NCI-H226 (cell line): Measurements from ENCODE around the gene AKAP13.
"Not testable (repeated sequence)": the region's sequence is repeated elsewhere in the genome, so short reads cannot be mapped to it uniquely, and the experiment has no call there.

Source experiments
- DNase-seq: peaks from one replicate; pipeline ENCODE4 v3.0.0-alpha.2; 2015

AKAP13 gene

GRCh38 chr15:85412066-85412465 is 31.7 kb downstream of the AKAP13 start:
- DNase-seq, result no peak

DNA sequence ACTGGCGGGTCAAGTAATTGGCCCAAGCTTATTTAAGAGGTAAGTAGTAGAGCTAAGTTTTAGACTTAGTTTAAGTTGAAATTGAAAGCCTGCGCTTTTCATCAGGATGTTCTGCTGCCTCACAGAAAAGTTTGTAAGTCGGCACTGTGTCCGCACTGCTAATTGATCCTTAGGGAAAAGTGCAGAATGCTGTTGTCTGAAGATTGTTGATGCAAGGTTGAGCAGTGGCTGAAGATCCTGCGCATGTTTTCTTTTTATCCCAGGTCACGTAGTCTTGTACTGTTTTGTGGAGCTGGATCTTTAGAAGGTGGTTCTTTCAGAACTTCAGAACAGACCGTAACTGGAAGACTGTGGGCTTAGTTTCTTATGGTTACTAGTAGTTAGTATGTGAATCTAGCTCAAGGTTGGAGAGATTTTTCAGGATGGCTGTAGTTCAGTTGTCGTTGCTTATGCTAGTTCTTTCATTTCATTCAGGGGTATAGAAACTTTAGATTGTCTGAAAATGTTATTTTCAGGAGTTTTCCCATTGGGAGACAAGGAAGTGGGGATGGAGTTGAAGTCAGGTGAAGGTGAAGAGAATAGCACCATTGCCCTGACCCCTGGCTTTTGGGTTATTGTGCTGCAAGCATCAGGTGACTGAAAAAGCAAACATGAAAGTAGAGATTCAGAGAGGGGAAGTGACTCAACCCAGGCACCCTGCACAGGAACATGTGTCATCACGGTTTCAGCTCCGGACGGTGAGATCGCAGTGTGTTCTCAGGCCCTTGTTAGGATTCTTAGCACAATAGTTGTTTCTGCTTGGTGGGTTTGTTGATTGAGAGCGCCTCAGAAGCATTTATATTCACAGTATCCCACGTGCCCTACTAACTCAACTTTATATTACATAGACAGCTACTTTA is 32.8 kb downstream of the AKAP13 start:
- DNase-seq, result peak; percentile 89

- no peak for DNase-seq
These were observed 33.6 kb downstream of the AKAP13 start for GRCh38 chr15:85414037-85414436.

DNA sequence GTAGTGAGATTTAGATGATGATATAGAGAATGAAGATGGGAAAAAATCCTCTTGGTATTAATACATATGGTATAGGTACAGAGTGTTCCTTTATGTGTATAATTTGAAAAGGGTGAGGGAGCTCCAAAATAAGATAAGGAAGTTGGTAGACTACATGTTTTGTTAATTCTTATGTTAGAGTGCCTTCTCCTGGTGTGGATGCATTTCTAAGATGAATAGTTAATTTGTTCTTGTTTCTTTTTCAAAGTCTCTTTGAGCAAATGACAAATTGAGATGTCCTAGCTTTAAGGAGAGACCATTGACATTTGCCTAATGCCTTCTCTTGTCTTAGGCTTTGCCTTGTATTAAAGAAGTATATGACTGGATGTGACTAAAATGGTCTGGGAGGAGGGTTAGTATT is 34.1 kb downstream of the AKAP13 start:
- no peak for DNase-seq

DNA sequence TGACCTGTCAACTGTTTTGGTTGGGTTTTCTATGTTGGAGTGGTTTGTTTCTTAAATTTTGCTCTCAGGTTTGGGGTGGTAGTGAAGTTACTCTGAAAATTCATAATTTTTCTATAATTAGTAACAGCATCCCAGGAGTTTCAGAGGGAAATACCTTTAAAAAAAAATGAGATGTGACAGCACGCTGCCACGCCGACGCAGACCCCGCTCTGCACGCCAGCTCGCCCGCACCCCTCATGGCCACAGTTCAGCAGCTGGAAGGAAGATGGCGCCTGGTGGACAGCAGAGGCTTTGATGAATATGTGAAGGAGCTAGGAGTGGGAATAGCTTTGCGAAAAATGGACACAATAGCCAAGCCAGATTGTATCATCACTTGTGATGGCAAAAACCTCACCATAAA is 34.6 kb downstream of the AKAP13 start:
- no peak for DNase-seq

DNA sequence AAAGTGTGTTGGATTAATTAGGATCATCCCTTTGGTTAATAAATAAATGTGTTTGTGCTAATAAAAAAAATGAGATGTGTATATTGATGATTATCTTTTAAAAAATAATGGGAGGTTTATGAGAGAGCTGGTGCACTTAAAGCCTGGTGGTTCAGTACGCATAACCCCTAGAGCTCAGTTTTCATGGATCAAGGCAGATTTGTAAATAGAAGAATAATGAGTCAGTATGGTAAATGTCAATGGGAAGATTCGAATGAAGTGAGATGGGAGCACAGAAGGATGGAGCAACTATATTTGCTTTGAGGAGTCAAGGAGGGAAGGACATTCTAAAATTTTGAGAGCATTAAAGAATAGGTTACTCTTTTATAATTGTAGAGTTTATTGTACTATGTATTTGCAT is 35.4 kb downstream of the AKAP13 start:
- DNase-seq, result no peak

GRCh38 chr15:85417276-85417675 is 36.9 kb downstream of the AKAP13 start:
- no peak for DNase-seq

DNA sequence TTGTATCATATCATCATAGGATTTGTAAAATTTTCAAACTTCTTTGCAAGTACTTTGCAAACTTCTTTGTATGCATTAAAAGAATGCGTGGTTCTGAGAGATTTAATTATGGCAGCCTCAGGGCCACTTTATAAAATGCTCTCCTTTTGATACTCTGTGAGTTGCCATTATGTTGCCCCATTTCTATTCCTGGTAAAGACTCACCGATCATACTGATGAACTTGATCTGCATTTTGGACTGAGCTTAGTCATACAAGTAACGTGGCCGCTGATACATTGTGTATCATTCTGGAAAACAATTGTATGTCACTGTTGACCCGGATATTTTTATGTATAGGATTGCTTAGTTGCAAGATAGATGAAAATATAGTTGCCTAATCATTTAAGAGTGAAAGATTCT is 38.8 kb downstream of the AKAP13 start:
- no peak for DNase-seq

DNA sequence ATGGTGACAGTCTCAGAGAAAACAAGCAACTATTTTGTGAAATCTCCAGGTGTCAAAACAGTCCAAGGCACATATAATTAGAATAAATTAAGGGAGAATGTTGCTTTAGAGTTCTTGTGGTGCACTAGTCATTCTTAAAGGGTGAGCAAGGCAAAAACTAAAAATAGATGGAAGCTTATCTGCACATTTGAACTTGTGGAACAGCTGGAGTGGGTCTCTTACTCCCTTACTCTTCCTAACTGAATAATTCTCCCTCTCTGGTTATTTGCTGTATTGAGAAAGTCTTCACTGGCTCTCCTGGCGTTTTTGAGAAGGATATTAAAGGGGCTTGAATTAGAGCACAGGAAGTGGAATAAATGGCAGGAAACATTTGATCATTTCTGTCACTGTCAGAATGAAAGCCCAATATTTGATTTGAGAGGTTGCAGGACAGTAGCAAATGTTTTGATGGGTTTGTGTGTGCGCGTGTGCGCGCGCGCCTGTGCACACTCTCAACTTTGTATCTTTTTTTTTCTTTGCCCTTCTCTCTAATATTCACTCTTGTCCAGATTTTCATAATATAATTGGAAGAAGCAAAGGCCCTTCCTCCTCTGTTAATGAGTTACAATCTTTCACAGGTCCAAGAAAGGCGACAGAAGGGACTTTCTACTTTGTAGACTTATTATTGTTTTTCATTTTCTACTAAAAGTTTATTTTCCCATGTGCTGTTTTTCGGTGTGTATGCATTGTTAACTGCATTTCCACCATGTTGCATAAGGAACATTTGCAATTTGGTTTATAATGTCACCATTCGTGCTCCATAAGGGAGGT is 40.9 kb downstream of the AKAP13 start:
- DNase-seq, result peak; percentile 37

GRCh38 chr15:85422607-85423006 is 42.2 kb downstream of the AKAP13 start:
- DNase-seq, result no peak

- no peak for DNase-seq
These were observed 42.9 kb downstream of the AKAP13 start for GRCh38 chr15:85423256-85423655.

DNA sequence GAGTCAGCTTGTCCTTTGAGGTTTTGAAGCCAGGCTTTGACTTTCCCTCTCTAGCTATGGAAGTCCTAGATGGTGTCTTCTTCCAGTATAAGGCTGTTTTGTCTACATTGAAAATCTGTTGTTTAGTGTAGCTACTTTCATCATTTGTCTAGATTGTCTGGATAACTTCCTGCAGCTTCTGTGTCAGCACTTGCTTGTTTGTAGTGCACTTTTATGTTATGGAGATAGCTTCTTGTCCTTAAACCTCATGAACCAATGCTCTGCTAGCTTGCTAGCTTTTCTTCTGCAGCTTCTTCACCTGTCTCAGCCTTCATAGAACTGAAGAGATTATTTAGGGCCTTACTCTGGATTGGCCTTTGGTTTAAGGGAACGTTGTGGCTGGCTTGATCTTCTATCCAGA is 43.8 kb downstream of the AKAP13 start:
- DNase-seq, result no peak

DNA sequence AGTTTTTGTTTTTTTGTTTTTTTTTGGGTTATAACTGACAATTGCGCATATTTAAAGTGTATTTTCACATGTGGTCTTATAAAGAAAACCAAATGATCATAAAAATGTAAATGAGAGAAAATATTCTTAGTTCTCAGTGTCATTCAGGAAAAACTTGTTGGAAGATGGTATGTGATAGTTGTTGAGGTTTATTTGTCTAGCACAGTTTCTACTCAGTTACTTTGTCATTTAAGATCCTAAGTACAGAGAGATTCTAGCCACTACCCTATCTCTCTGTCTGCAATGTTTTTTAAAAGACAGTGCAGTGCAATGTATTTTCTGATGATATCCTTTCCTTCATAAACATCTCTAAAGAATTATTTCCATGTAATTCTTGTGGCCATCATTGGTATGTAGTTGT is 46.1 kb downstream of the AKAP13 start:
- DNase-seq, result no peak

DNA sequence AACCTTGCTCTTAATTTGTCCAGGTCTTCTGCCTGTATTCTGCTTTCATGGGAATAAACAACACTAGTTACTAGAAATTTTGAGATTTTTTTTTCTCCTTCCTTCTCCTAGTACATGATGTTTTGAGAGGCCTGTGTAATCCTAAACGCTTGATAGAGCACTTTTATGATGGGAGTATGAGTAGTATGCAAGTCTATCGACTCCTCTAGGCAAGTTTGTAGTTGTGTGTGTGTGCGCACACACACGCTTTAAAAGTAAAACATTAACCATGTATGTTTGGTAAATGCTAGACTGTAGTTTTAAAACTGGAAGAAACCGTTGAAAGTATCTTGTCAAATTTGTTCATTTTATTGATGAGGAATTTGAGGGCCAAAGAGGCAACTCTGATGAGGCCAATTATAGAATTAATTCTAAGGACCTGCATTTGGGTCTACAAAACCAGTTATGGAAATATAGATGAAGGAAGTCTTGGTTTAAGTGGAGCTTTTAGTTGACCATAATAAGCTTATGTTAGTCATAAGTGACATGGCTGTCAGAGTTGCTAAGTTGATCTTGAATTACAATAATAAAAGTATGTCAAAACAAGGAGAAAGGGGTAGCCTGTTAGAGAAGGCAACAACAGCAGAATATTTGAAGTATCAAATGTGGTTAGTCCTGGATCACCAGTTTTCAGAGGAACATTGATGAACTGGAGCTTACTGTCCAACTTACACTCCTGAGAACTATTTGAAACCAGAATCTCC is 47.1 kb downstream of the AKAP13 start:
- no peak for DNase-seq

DNA sequence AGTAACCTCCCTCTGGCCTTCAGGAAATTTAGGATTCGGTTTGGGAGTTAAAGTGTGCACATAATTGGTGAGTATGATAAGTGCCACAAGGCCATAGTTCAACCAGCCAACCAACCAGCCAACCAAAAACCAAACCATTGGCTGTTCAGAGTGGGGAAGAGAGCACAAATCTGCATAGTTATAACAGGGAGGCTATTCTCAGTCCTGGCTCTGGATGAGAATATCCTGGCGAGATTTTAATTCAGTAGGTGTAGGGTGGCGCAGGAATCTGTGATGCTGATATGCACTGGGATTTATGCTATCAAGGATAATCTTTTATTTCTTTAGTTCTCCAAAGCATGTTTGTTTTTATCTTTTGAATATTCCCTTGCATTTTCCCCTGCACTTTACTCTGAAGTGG is 49.1 kb downstream of the AKAP13 start:
- no peak for DNase-seq

DNA sequence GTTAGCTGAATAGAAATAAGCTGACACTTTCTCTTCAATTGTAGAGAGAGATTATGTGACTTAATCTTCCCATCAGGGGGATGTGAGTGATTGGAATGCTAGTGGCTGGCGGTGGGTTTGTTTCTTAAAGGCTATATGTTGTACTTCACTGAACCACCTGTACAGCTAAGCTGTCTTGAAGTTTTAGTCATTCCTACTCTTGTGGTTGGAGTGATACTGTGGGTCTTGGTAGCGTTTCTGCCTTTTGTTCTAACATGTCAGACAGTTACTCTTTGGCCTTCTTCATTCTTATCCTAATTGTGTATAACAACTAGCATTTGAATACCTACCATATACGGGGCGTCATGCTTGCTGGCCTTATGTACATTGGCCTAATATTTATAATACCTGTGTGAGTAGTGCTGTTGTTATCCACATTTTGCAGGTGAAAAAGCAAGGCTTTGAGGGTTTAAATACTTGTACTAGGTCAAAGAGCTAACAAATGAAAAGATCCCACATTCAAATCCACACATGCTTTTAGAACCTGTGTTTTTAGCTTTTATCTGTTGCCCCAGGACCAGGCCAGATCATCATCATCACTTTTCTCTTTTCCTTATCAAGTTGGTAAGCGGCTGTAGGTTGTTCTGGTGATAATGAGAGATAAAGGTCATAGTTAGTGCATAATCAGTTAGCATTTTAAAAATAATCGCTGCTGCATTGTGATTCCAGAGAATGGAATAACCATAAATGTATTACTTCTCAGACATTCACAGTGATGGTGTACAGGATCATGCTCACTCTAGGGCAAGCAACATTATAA is 50.2 kb downstream of the AKAP13 start:
- no peak for DNase-seq

- no peak for DNase-seq
These were observed 59.6 kb downstream of the AKAP13 start for GRCh38 chr15:85439996-85440395.

- DNase-seq, result no peak
These were observed 60.0 kb downstream of the AKAP13 start for GRCh38 chr15:85440451-85440850.

- DNase-seq, result not testable (repeated sequence)
These were observed 61.5 kb downstream of the AKAP13 start for GRCh38 chr15:85441854-85442253.

DNA sequence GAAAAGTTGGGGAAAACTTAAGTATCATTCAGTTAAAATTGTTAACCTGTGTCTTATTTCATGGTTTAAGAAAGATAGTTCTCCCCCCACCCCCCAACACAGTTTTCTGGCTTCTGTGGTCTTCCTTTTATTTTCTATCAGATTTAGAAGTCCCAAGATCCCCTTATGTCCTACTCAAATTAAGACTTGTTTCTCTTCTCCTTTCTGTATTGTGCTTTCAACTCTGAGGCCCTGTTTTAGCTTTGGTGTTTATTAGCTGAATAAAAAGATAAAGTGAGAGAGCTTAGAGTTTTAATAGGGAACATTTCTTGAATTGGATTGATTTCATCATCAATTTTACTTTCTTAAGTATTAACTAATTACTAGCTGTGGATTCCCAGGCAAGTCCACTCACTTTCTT is 62.6 kb downstream of the AKAP13 start:
- no peak for DNase-seq

DNA sequence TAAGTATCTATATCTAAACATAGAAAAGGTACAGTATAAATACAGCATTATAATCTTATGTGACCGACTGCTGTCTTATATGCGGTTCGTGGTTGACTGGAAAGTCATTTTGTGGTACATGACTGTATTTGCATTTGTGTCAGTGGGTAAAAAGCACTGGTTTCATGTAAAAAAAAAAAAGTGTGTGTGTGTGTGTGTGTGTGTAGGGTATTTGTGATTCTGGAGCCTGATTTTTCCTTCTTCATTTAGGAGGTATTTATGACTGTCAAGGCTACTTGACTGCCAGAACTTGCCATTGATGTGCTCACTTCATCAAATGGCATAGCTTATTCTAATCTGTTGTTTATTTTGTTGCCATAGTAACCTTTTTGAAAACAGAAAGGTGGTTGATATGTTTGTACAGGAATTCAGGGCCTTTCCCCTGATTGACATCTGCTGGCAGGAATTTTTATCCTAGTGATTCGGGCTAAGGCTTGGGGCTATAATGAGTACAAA is 63.2 kb downstream of the AKAP13 start:
- DNase-seq, result peak; percentile 97

GRCh38 chr15:85444122-85444745 is 63.8 kb downstream of the AKAP13 start:
- no peak for DNase-seq
